Keratinocyte (primary cell): ENCODE results near the gene DIDO1. TPM values are rescaled to one million over a fixed set of nuclear protein-coding genes. Genes with fewer than 3 reads are reported as not detected.

Experiments
- DNase-seq: peaks from one replicate; pipeline ENCODE4 v3.0.0-alpha.2; 2011; ENCODE audit warnings: low read depth, missing footprints, low spot score
- FAIRE-seq: peaks from 2 replicates; lab custom pipeline; 2011; peaks lifted over from hg19 to GRCh38; lab: Jason Lieb, UNC
- H2AFZ ChIP-seq: 2 replicates; pipeline ENCODE4 v1.6.0; 2012; ENCODE audit warnings: low read length, control low read depth, inconsistent platforms; ENCODE audit not compliant: control insufficient read depth
- H3K27ac ChIP-seq: 2 replicates; pipeline ENCODE4 v1.5.1; 2011; ENCODE audit warnings: low read length; ENCODE audit not compliant: control insufficient read depth, insufficient read depth
- H3K27me3 ChIP-seq: 3 replicates; pipeline ENCODE4 v1.6.0; 2011; ENCODE audit warnings: low read length; ENCODE audit not compliant: control insufficient read depth, insufficient read depth; ENCODE audit errors: extremely low read depth
- H3K36me3 ChIP-seq, 2 experiments: 2 replicates in 1 of 2; 3 replicates in 1 of 2; pipeline ENCODE4 v1.5.1; 2011; ENCODE audit warnings: low read length in 2 of 2, mild to moderate bottlenecking in 1 of 2; ENCODE audit not compliant: control insufficient read depth in 2 of 2, insufficient read depth in 2 of 2; ENCODE audit errors: extremely low read depth in 1 of 2
- H3K4me1 ChIP-seq: 3 replicates; pipeline ENCODE4 v1.5.1; 2011; ENCODE audit warnings: low read length; ENCODE audit not compliant: control insufficient read depth, insufficient read depth; ENCODE audit errors: extremely low read depth
- H3K4me2 ChIP-seq: 3 replicates; pipeline ENCODE4 v1.6.0; 2011; ENCODE audit warnings: low read depth, low read length; ENCODE audit not compliant: control insufficient read depth, insufficient read depth; ENCODE audit errors: extremely low read depth
- H3K4me3 ChIP-seq, 3 experiments: fragments of 200-600 bp in 1 of 3; sonication (generic) in 1 of 3; 2 replicates in 2 of 3; 3 replicates in 1 of 3; pipeline ENCODE4 v1.5.1; 2011 to 2016; ENCODE audit warnings: low read length in 3 of 3, mild to moderate bottlenecking in 3 of 3, control low read depth in 2 of 3, inconsistent platforms in 1 of 3, low read depth in 1 of 3, mixed read lengths in 1 of 3, mixed run types in 1 of 3, moderate library complexity in 1 of 3; ENCODE audit not compliant: control insufficient read depth in 2 of 3, insufficient read depth in 2 of 3; ENCODE audit errors: extremely low read depth in 1 of 3
- H3K79me2 ChIP-seq: 2 replicates; pipeline ENCODE4 v1.6.0; 2012; ENCODE audit warnings: low read length; ENCODE audit not compliant: control insufficient read depth, insufficient read depth
- H3K9ac ChIP-seq: 3 replicates; pipeline ENCODE4 v1.6.0; 2011; ENCODE audit warnings: low read length; ENCODE audit not compliant: control insufficient read depth, insufficient read depth; ENCODE audit errors: extremely low read depth
- H3K9me1 ChIP-seq: 3 replicates; pipeline ENCODE4 v1.6.0; 2011; ENCODE audit warnings: low read length; ENCODE audit not compliant: control insufficient read depth, insufficient read depth; ENCODE audit errors: extremely low read depth
- H3K9me3 ChIP-seq: 2 replicates; pipeline ENCODE4 v1.5.1; 2012; ENCODE audit warnings: low read depth, low read length; ENCODE audit not compliant: control insufficient read depth
- H4K20me1 ChIP-seq: 3 replicates; pipeline ENCODE4 v1.6.0; 2011; ENCODE audit warnings: low read length; ENCODE audit not compliant: control insufficient read depth, insufficient read depth; ENCODE audit errors: extremely low read depth
- CTCF ChIP-seq, 3 experiments: IDR thresholded peaks in 1 of 3; conservative IDR thresholded peaks in 1 of 3; optimal IDR thresholded peaks in 1 of 3; 2 replicates in 2 of 3; 3 replicates in 1 of 3; pipeline versions ENCODE3 to v1.5.1; 2011; ENCODE audit warnings: low read length in 3 of 3, mild to moderate bottlenecking in 3 of 3, moderate library complexity in 2 of 3, control low read depth in 1 of 3, inconsistent platforms in 1 of 3; ENCODE audit not compliant: insufficient read depth in 2 of 3; ENCODE audit errors: extremely low read depth in 1 of 3
- EZH2 ChIP-seq: IDR thresholded peaks from one replicate; pipeline ENCODE4 v1.6.1; 2012; ENCODE audit warnings: inconsistent platforms, mild to moderate bottlenecking, low read length, moderate library complexity
- dilution Hi-C: fragments of 300-500 bp; cut with MboI; formaldehyde crosslinking; loops from one replicate; pipeline ENCODE4 v1.7.0; 2020; ENCODE audit warnings: low sequenced_read_pairs; ENCODE audit not compliant: extremely low pct_ligation_motif_present
- polyA plus RNA-seq, 5 experiments: library from polyadenylated mRNA; depleted of rRNA in 3 of 5; stranded (reverse) in 3 of 5; stranded (forward) in 1 of 5; unstranded in 1 of 5; fragments of >200 nt; gene quantifications; 1 replicate in 1 of 5; 2 replicates in 3 of 5; 3 replicates in 1 of 5; pipeline versions ENCODE4 v1.2.1 to v1.2.3, GENCODE V29; 2011 to 2012; ENCODE audit warnings: missing spikeins in 2 of 5, low read depth in 1 of 5, low replicate concordance in 1 of 5

The DIDO1 gene
- polyA plus RNA-seq, 1 donor (not counting 4 experiments of a cell fraction or from before 2014, with no cell fraction given) = 14.2 TPM

GRCh38 chr20:62945771-62946339 is 19.6 kb upstream of the DIDO1 start:
- Histone ChIP-seq H3K4me3 (no peak overlapping the region), H3K36me3 (peaks cover 37 to 44% of the 10 kb centered on the region in 2 experiments), H3K4me2 (no peak overlapping the region), H2AFZ (no peak overlapping the region), H3K9ac (no peak overlapping the region), H3K79me2 (peaks cover 20% of the 10 kb centered on the region), H3K9me1 (no peaks in the 10 kb centered on the region), H3K4me1 (no peaks in the 10 kb centered on the region), H3K9me3 (no peaks in the 10 kb centered on the region), H4K20me1 (no peaks in the 10 kb centered on the region), H3K27me3 (no peaks in the 10 kb centered on the region), H3K27ac (no peak overlapping the region)
- dilution Hi-C loops = no loop called here
- FAIRE-seq = no peak
- TF ChIP-seq EZH2 = no peak
- no peak for TF ChIP-seq CTCF (optimal IDR thresholded peaks at IDR 0.05 in 1 of 3, IDR thresholded peaks at IDR 0.05 in 1 of 3, conservative IDR thresholded peaks at IDR 0.05 in 1 of 3; ENCODE audit: extremely low read depth in 1 of 3, insufficient read depth in 2 of 3, low read length in 3 of 3)
- no peak for DNase-seq

GRCh38 chr20:62944746-62945145 is 18.4 kb upstream of the DIDO1 start:
- Histone ChIP-seq H3K4me2 (no peak overlapping the region), H3K4me3 (no peak overlapping the region), H3K27me3 (no peaks in the 10 kb centered on the region), H3K79me2 (peaks cover 28% of the 10 kb centered on the region), H3K36me3 (peaks cover 36 to 47% of the 10 kb centered on the region in 2 experiments), H3K9me1 (no peaks in the 10 kb centered on the region), H2AFZ (no peak overlapping the region), H3K27ac (no peak overlapping the region), H3K9ac (no peak overlapping the region), H4K20me1 (no peaks in the 10 kb centered on the region), H3K9me3 (no peaks in the 10 kb centered on the region), H3K4me1 (peaks cover 1% of the 10 kb centered on the region)
- FAIRE-seq (no peak), DNase-seq (no peak)
- dilution Hi-C loops = no loop called here
- TF ChIP-seq EZH2 = no peak
- no peak for TF ChIP-seq CTCF (optimal IDR thresholded peaks at IDR 0.05 in 1 of 3, IDR thresholded peaks at IDR 0.05 in 1 of 3, conservative IDR thresholded peaks at IDR 0.05 in 1 of 3; ENCODE audit: extremely low read depth in 1 of 3, insufficient read depth in 2 of 3, low read length in 3 of 3)
